Measurements from ENCODE around the gene PPME1. TPM values are rescaled to one million over a fixed set of nuclear protein-coding genes. Genes with fewer than 3 reads are reported as not detected.

The PPME1 gene
- total RNA-seq, 1 experiment from 2014 or later: 98.3 TPM

- Histone ChIP-seq H3K4me1 (ENCODE audit: insufficient read depth, low read length, poor library complexity, severe bottlenecking) (no peaks in the 10 kb centered on the region), H3K9me3 (ENCODE audit: low read depth, low read length, poor library complexity, severe bottlenecking) (no peaks in the 10 kb centered on the region), H3K4me3 (ENCODE audit: low read depth, low read length, poor library complexity, severe bottlenecking) (no peak overlapping the region), H3K27me3 (replicated peaks; ENCODE audit: insufficient read depth, low read depth, low read length, poor library complexity) (no peaks in the 10 kb centered on the region), H3K27ac (ENCODE audit: low read depth, low read length, poor library complexity, severe bottlenecking) (no peak overlapping the region), H3K36me3 (ENCODE audit: insufficient read depth, low read length, poor library complexity, severe bottlenecking) (no peaks in the 10 kb centered on the region)
- intact Hi-C loops (cut with micrococcal nuclease; ENCODE audit: unreplicated experiment): no loop called here
- TF ChIP-seq EZH2 (IDR thresholded peaks at IDR 0.05; ENCODE audit: borderline replicate concordance, low read depth, low read length, poor library complexity, severe bottlenecking) (no peak), CTCF (conservative IDR thresholded peaks at IDR 0.05; ENCODE audit: low read depth, low read length) (no peak)
- DNase-seq (ENCODE audit: low spot score): no peak
- ChIA-PET POLR2A (ENCODE audit: low non-redundant PET) (no interaction called here), CTCF (interaction anchor here (0.6 kb wide), 1 partner anchor 105 kb away, joined by 4 read pairs; no protein-coding TSS in a partner anchor)
- no TSS peak for BruUV-seq (replicated peaks)
Measured at GRCh38 chr11:74267014-74267413, 95.9 kb downstream of the PPME1 start.

GRCh38 chr11:74268456-74268855, 97.4 kb downstream of the PPME1 start:
- ChIA-PET CTCF (no interaction called here), POLR2A (ENCODE audit: low non-redundant PET) (no interaction called here)
- no peak for DNase-seq (ENCODE audit: low spot score)
- Histone ChIP-seq H3K4me3 (ENCODE audit: low read depth, low read length, poor library complexity, severe bottlenecking) (no peak overlapping the region), H3K4me1 (ENCODE audit: insufficient read depth, low read length, poor library complexity, severe bottlenecking) (no peaks in the 10 kb centered on the region), H3K9me3 (ENCODE audit: low read depth, low read length, poor library complexity, severe bottlenecking) (no peaks in the 10 kb centered on the region), H3K27me3 (replicated peaks; ENCODE audit: insufficient read depth, low read depth, low read length, poor library complexity) (no peaks in the 10 kb centered on the region), H3K36me3 (ENCODE audit: insufficient read depth, low read length, poor library complexity, severe bottlenecking) (no peaks in the 10 kb centered on the region), H3K27ac (ENCODE audit: low read depth, low read length, poor library complexity, severe bottlenecking) (no peak overlapping the region)
- intact Hi-C loops (cut with micrococcal nuclease; ENCODE audit: unreplicated experiment): no loop called here
- TF ChIP-seq EZH2 (IDR thresholded peaks at IDR 0.05; ENCODE audit: borderline replicate concordance, low read depth, low read length, poor library complexity, severe bottlenecking) (no peak), CTCF (conservative IDR thresholded peaks at IDR 0.05; ENCODE audit: low read depth, low read length) (no peak)
- BruUV-seq (replicated peaks): no TSS peak

- no peak overlapping the region for H3K27ac ChIP-seq (ENCODE audit: low read depth, low read length, poor library complexity, severe bottlenecking)
- no peaks in the 10 kb centered on the region for H3K4me1 ChIP-seq (ENCODE audit: insufficient read depth, low read length, poor library complexity, severe bottlenecking)
- TF ChIP-seq CTCF (conservative IDR thresholded peaks at IDR 0.05; ENCODE audit: low read depth, low read length) (no peak), EZH2 (IDR thresholded peaks at IDR 0.05; ENCODE audit: borderline replicate concordance, low read depth, low read length, poor library complexity, severe bottlenecking) (no peak)
- H3K36me3 ChIP-seq (ENCODE audit: insufficient read depth, low read length, poor library complexity, severe bottlenecking): no peaks in the 10 kb centered on the region
- no TSS peak for BruUV-seq (replicated peaks)
- POLR2A ChIA-PET (ENCODE audit: low non-redundant PET): no interaction called here
- CTCF ChIA-PET: interaction anchor here (0.6 kb wide), 1 partner anchor 301 kb away, joined by 12 read pairs; no protein-coding TSS in a partner anchor
- H3K9me3 ChIP-seq (ENCODE audit: low read depth, low read length, poor library complexity, severe bottlenecking): no peaks in the 10 kb centered on the region
- DNase-seq (ENCODE audit: low spot score): no peak
- no peaks in the 10 kb centered on the region for H3K27me3 ChIP-seq (replicated peaks; ENCODE audit: insufficient read depth, low read depth, low read length, poor library complexity)
- no peak overlapping the region for H3K4me3 ChIP-seq (ENCODE audit: low read depth, low read length, poor library complexity, severe bottlenecking)
- intact Hi-C loops (cut with micrococcal nuclease; ENCODE audit: unreplicated experiment): no loop called here
Measured at GRCh38 chr11:74269161-74269811, 98.2 kb downstream of the PPME1 start.

Measured in A673 (cell line).